DMS 273 (cell line): Measurements from ENCODE around the gene BRSK1.

Experiments used
- DNase-seq: peaks from one replicate; lab custom pipeline; 2025; ENCODE audit not compliant: unreplicated experiment; lab: John Stamatoyannopoulos, UW

The BRSK1 gene

GRCh38 chr19:55350620-55351315 lies 67.0 kb downstream of the BRSK1 start:
- DNase-seq = no peak

- no peak for DNase-seq
These were observed 68.2 kb downstream of the BRSK1 start for GRCh38 chr19:55352040-55352439.

- no peak for DNase-seq
These were observed 68.8 kb downstream of the BRSK1 start for GRCh38 chr19:55352549-55353145.

DNA sequence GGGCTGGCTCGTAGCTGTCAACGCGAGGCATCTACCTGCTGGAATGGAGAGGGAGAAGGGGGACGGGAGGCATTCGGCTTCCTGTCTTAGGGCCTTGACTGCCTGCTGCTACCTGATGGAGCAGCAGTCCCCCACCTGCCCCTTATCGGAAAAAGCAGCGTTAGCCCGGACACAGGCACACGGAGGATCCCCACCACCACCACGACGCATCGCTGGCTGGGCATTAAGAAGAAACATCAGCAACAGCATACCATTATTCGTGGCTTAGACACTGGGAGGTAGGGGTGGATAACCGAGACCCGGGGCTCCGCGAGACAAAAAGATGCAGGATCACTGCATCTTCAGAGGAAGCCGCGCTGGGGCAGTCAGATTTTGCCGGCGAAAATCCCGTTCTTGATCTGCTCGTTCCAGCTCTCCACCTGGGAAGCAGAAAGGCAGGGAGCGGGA lies 69.6 kb downstream of the BRSK1 start:
- no peak for DNase-seq

DNA sequence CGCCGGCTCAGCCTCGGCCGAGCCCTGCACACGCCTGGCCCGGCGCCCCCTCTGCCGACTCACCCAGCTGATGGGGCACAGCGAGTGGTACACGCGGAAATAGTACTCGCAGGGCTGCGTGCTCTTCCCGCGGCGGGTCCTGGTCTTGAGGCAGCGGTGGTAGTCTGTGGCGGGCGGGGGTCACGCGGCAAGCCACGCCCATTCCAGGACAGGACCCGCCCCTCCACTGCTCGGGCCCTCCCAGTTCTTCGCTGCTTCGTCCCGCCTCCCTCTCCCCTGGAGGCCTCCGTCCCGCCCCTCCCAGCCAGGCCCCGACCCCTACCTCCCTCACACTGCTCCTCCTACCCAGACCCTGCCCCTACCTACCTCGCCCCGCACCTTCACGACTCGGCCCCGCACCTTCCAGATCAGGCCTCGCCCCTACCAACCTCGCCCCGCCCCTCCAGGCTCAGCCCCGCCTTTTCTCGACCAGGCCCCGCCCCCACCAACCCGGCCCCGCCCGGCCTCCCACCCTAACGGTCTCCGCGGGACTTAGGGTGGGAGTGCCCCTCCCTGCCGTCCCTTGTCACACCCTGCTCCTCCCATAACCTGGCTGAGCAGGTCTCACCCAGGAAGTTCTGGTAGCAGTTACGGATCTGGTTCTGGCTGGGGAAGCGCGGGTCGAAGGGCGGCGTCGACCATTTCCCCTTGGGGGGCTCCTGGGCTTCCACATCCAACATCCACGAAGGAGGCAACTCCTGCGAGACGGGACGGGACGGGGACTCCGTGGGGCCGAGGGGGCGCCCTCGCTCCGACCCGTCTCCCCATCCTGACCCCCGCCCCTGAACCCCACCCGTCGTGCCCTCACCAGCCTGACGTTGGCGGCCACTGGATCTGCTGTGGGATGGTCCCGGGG lies 70.3 kb downstream of the BRSK1 start:
- peak; percentile 66 for DNase-seq

DNA sequence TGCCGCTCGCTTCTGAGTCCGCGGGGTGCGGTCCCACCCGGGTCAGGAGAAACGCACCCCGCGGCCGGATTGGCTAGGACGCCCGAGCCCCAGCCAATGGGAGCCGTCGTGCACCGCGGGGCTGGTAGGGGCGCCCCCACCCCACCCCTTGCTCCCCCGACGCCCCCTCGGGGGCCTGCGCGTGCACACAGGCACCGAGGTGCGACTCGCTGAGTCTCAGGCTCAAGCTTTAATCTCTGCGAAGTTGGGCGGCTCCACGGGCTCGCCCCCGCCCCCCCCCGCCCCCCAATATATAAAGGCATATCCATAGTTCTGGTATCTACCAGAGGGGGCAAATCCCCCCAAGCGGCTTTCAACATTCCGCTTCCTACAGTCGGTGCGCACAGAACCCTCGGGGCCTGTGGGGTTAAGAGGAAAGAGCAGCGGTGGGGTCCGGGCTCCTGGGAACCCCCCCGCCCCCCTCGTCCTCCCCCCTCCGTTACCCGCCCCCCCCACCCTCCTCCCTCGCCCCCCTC lies 71.0 kb downstream of the BRSK1 start, which contains the start of gene COX6B2:
Gene COX6B2, minus strand, starts transcription at position 22 of the 515 bp plus-strand sequence. CDS start 198 bp downstream, outside the sequence.
- no peak for DNase-seq

DNA sequence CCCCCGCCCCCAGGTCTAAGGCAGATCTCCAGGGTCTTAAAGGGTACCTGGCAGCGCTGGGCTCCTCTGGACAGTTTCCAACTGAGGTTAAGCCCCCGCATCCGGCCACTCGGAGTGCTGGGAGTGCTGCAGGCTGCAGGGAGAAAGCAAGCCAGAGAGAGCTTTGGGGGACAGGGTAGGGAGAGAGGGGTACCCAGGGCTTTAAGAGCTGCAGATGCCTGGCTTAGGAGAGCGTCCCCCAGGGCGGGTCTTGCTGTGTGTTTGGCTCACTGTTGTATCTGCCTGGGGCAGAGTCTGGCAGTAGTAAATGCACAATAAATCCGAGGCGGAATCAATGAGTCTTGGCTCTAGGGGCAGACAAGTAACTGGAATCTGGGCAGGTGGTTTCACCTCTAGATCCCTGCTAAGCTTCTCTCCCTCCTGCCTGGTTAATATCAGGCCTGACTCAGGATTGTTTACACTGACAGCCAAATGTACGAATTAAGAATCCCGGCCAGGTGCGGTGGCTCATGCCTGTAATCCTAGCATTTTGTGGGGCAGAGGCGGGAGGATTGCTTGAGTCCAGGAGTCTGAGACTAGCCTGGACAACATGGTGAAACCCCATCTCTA lies 71.5 kb downstream of the BRSK1 start:
- peak; percentile 38 for DNase-seq

- DNase-seq = peak; percentile 56
These were observed 74.7 kb downstream of the BRSK1 start for GRCh38 chr19:55358493-55358892.

DNA sequence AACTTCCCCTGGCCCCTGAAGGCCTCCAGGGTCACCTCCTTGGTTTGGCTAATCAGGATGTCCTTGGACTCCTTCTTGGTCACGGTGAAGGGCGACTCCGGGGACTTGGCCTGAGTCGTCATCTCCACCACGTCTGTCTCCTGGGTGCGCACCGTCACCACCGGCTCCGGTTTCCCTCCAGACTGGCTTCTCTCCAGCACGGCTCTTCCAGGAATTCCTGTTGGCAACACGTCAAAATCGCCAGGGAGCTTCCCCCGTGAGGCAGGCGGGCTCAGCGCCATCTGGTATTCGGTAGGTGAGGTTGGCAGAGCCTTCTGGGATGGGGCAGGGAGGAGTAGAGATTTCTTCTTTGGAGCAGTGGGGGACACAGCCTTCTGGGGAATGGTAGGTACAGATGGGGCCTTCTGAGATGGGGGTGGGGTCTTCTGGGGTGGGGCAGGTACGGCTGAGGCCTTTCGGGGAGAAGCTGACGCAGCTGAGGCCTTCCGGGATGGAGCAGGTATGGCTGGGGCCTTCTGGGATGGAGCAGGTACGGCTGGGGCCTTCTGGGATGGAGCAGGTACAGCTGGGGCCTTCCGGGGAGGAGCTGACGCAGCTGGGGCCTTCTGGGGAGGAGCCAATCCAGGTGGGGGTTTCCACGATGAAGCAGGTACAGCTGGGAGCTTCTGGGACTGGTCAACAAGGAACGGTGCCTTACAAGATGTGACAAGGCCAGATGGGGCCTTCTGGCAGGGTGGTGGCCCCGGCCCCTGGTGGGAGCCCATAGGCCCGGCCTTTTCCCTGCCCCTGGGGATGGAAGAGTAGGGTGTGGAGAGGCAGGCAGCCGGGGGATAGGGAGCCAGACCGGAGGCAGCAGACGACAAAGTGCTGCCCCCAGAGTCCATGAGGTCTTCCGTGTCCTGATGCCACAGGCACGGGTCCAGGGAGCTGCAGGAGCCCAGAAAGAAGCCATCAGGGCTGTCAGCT lies 75.4 kb downstream of the BRSK1 start:
- DNase-seq = peak; percentile 97

DNA sequence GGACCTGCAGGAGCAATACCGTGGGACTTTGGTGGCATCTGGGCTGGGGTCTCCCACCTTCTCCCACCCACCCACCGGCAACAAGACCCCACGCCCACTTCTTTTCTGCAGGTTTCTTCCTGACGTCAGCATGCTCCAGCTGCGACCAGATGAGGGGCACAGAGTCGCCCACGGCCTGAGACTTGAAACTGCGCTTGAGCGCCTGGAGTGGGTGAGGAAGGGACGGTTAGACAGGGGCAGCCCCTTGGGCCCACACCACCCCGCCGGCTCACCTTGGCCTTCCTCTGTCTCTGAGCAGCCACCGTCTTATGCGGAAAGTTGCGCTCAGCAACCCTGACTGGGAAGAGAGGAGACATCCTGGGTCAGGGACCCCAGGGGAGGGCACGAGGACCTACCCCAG lies 77.1 kb downstream of the BRSK1 start:
- no peak for DNase-seq
